Stomach (tissue), 9 donors: ENCODE measurements around the gene TSPAN14. TPM values are rescaled to one million over a fixed set of nuclear protein-coding genes. Genes with fewer than 3 reads are reported as not detected.
A peak's percentile ranks its signal among the peaks of the same experiment; 100 is the strongest.

ENCODE experiments used
- DNase-seq, 2 donors: peaks; one replicate each; pipeline versions ENCODE4 v3.0.0 to v3.0.0-alpha.2; 2013 to 2019
- H3K27ac ChIP-seq, 5 donors: fragments of 200-600 bp in 4 of 5; sonication (generic) in 4 of 5; one replicate each; pipeline ENCODE4 v1.5.1; 2013 to 2019; ENCODE audit warnings: mild to moderate bottlenecking in 1 of 5, moderate library complexity in 1 of 5
- H3K27me3 ChIP-seq, 3 donors: fragments of 200-600 bp; sonication (generic); one replicate each; pipeline ENCODE4 v1.5.1; 2017 to 2019; ENCODE audit warnings: mixed run types in 1 of 3
- H3K36me3 ChIP-seq, 4 donors: fragments of 200-600 bp; sonication (generic); 1 replicate in 3 of 4; 2 replicates in 1 of 4; pipeline ENCODE4 v1.5.1; 2016 to 2019
- H3K4me1 ChIP-seq, 4 donors: fragments of 200-600 bp; sonication (generic); one replicate each; pipeline ENCODE4 v1.5.1; 2016 to 2019
- H3K4me3 ChIP-seq, 4 donors: fragments of 200-600 bp; sonication (generic) in 3 of 4; one replicate each; pipeline ENCODE4 v1.5.1; 2016 to 2019; ENCODE audit warnings: mild to moderate bottlenecking in 1 of 4
- H3K9me3 ChIP-seq, 4 donors: fragments of 200-600 bp; sonication (generic); one replicate each; pipeline ENCODE4 v1.5.1; 2016 to 2019
- EP300 ChIP-seq: sonication (generic); formaldehyde crosslinking; IDR thresholded peaks from one replicate; pipeline ENCODE4 v1.6.1; 2017; ENCODE audit warnings: antibody characterized with exemption
- POLR2A ChIP-seq, 4 donors: fragments of 450-650 bp; IDR thresholded peaks; one replicate each; pipeline ENCODE4 v1.6.1; 2016; ENCODE audit warnings: antibody characterized with exemption in 4 of 4, control low read depth in 2 of 4, mild to moderate bottlenecking in 1 of 4, moderate library complexity in 1 of 4
- POLR2AphosphoS5 ChIP-seq, 3 donors: sonication (generic); formaldehyde crosslinking; IDR thresholded peaks; one replicate each; pipeline ENCODE4 v1.6.1; 2016; ENCODE audit warnings: antibody characterized with exemption in 3 of 3
- WGBS, 5 donors: extraction: QIAGEN DNeasy Blood & Tissue Kit in 3 of 5; methylation state at CpG; one replicate each; pipeline versions ENCODE4 v1.1.5 to v1.1.7; 2013 to 2018; 5-methylcytosine and 5-hydroxymethylcytosine counted together
- intact Hi-C: fragments of 100-400 bp; cut with DNase I; formaldehyde crosslinking; loops from one replicate; pipeline ENCODE4 v1.15.1; 2023; ENCODE audit warnings: low total_unique reads
- polyA plus RNA-seq, 3 donors: library from polyadenylated mRNA; stranded (reverse); fragments of 200-250 nt; gene quantifications; one replicate each; pipeline ENCODE4 v1.2.3, GENCODE V29; 2013
- total RNA-seq, 5 donors: library from RNA; depleted of rRNA; stranded (reverse); fragments of >200 nt; gene quantifications; one replicate each; pipeline versions ENCODE4 v1.1.0 to v1.2.3, GENCODE V29; 2014 to 2016
- TF ChIP-seq, protein P1 (sequence below), 7 experiments: fragments of 450-650 bp in 4 of 7; fragments of 200-600 bp in 3 of 7; sonication (generic) in 3 of 7; IDR thresholded peaks; one replicate each; pipeline ENCODE4 v1.5.1; 2016 to 2019; ENCODE audit warnings: antibody characterized with exemption in 7 of 7, control low read depth in 2 of 7, mild to moderate bottlenecking in 1 of 7
- donor health status: healthy with polysubstance abuse.
- donor health status: Bipolar disorder and iron deficiency.
- donor health status: healthy.

Gene TSPAN14
- total and polyA plus RNA-seq, 8 donors = 7.0 to 82.6 (median 30.5) TPM

DNA sequence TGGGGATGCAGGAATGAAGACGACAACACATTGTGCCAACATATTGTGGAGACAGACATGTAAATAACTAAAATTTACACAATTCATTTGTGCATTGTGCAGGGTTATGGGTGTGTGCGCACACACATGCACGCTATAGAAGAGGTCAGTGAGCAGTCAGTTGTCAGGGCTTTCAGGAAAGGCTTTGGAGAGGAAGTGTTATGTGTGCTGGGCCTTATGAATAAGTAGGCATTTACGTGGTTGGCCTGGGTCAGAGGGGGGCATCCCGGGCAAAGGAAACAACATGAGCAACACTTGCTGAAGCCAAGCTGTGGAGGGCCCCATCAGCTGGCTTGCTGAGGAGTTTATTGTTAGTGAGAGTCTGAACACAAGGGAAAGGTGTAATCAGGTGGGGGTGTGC lies 41.6 kb upstream of the TSPAN14 start:
- intact Hi-C loops = no loop called here
- H3K4me1 ChIP-seq = peaks cover 8 to 89% (median 69%) of the 10 kb centered on the region in 4 donors

GRCh38 chr10:80413271-80413996 lies 40.7 kb upstream of the TSPAN14 start:
- Histone ChIP-seq H3K4me1 (peaks cover 8 to 84% (median 66%) of the 10 kb centered on the region in 4 donors), H3K36me3 (no peaks in the 10 kb centered on the region), H3K27me3 (peaks cover 0 to 10% (median 0%) of the 10 kb centered on the region in 3 donors), H3K27ac (peak overlapping the region in 3 of 5 donors; percentile 38 to 70 (median 39)), H3K9me3 (no peaks in the 10 kb centered on the region), H3K4me3 (no peak overlapping the region)
- DNase-seq = peak in 1 of 2 donors; percentile 71
- intact Hi-C loops = no loop called here
- no peak for TF ChIP-seq POLR2AphosphoS5 (IDR thresholded peaks at IDR 0.05)
- no peak for TF ChIP-seq POLR2A (IDR thresholded peaks at IDR 0.05)
- no peak for TF ChIP-seq EP300
- TF ChIP-seq, protein P1, sequence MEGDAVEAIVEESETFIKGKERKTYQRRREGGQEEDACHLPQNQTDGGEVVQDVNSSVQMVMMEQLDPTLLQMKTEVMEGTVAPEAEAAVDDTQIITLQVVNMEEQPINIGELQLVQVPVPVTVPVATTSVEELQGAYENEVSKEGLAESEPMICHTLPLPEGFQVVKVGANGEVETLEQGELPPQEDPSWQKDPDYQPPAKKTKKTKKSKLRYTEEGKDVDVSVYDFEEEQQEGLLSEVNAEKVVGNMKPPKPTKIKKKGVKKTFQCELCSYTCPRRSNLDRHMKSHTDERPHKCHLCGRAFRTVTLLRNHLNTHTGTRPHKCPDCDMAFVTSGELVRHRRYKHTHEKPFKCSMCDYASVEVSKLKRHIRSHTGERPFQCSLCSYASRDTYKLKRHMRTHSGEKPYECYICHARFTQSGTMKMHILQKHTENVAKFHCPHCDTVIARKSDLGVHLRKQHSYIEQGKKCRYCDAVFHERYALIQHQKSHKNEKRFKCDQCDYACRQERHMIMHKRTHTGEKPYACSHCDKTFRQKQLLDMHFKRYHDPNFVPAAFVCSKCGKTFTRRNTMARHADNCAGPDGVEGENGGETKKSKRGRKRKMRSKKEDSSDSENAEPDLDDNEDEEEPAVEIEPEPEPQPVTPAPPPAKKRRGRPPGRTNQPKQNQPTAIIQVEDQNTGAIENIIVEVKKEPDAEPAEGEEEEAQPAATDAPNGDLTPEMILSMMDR (IDR thresholded peaks at IDR 0.05) = no peak
- WGBS, 5 donors = 67 to 78% (median 78%) methylated on average over 12 of the region's 12 CpGs

More for the DNA sequence above, 41.6 kb upstream of the TSPAN14 start:
- TF ChIP-seq POLR2A (IDR thresholded peaks at IDR 0.05) = no peak
- TF ChIP-seq EP300 = no peak
- TF ChIP-seq POLR2AphosphoS5 (IDR thresholded peaks at IDR 0.05) = no peak
- TF ChIP-seq, protein P1 (IDR thresholded peaks at IDR 0.05) = no peak
- H3K27me3 ChIP-seq = peaks cover 0 to 14% (median 0%) of the 10 kb centered on the region in 3 donors
- peak in 1 of 2 donors; percentile 49 for DNase-seq
- peak overlapping the region in 2 of 5 donors; percentile 38 to 70 for H3K27ac ChIP-seq
- no peaks in the 10 kb centered on the region for H3K9me3 ChIP-seq
- H3K36me3 ChIP-seq = no peaks in the 10 kb centered on the region
- WGBS, 5 donors = 81 to 89% (median 84%) methylated on average over 5 of the region's 5 CpGs
- no peak overlapping the region for H3K4me3 ChIP-seq

- intact Hi-C loops = no loop called here
- Histone ChIP-seq H3K36me3 (no peaks in the 10 kb centered on the region), H3K4me1 (peaks cover 8 to 75% (median 57%) of the 10 kb centered on the region in 4 donors), H3K9me3 (no peaks in the 10 kb centered on the region), H3K27me3 (peaks cover 0 to under 1% (median 0%) of the 10 kb centered on the region in 3 donors), H3K27ac (peak overlapping the region in 3 of 5 donors; percentile 38 to 70 (median 39)), H3K4me3 (no peak overlapping the region)
- peak in 1 of 2 donors; percentile 47 for DNase-seq
- TF ChIP-seq POLR2A (IDR thresholded peaks at IDR 0.05) (no peak), POLR2AphosphoS5 (IDR thresholded peaks at IDR 0.05) (no peak), EP300 (no peak)
- TF ChIP-seq, protein P1 (IDR thresholded peaks at IDR 0.05) = no peak
- 43 to 61% (median 52%) methylated on average over 7 of the region's 7 CpGs for WGBS, 5 donors
These were observed 39.8 kb upstream of the TSPAN14 start for GRCh38 chr10:80414142-80414895.

- TF ChIP-seq POLR2AphosphoS5 (IDR thresholded peaks at IDR 0.05) (no peak), EP300 (no peak), POLR2A (IDR thresholded peaks at IDR 0.05) (no peak)
- intact Hi-C loops = no loop called here
- H3K36me3 ChIP-seq = peaks cover 0 to 10% (median 0%) of the 10 kb centered on the region in 4 donors
- H3K4me1 ChIP-seq = peaks cover 7 to 60% (median 47%) of the 10 kb centered on the region in 4 donors
- H3K27ac ChIP-seq = peak overlapping the region in 2 of 5 donors; percentile 1 to 70
- H3K27me3 ChIP-seq = no peaks in the 10 kb centered on the region
- no peak overlapping the region for H3K4me3 ChIP-seq
- 50 to 69% (median 58%) methylated on average over 3 of the region's 3 CpGs for WGBS, 5 donors
- no peak for DNase-seq
- no peaks in the 10 kb centered on the region for H3K9me3 ChIP-seq
These were observed 38.2 kb upstream of the TSPAN14 start for GRCh38 chr10:80415734-80416478.
